Measurements from ENCODE around the gene WDR55. TPM values are rescaled to one million over a fixed set of nuclear protein-coding genes. Genes with fewer than 3 reads are reported as not detected.

The WDR55 gene
- total and polyA plus RNA-seq, 10 of the 15 experiments (the other 5 are each of a cell fraction or from before 2014, with no cell fraction given): 3.4 to 27.8 (median 20.3) TPM

GRCh38 chr5:140710899-140711552 is 46.3 kb downstream of the WDR55 start:
- Histone ChIP-seq H3K4me2 (ENCODE audit: control insufficient read depth, insufficient read depth) (peak overlapping the region; percentile 68), H2AFZ (ENCODE audit: control insufficient read depth, low read depth, low read length) (peak overlapping the region; percentile 79), H3K9ac (ENCODE audit: control insufficient read depth, insufficient read depth, low read length) (peak overlapping the region; percentile 71), H3K4me3 (peak overlapping the region; percentile 66), H3K79me2 (ENCODE audit: control insufficient read depth, insufficient read depth, low read length) (no peaks in the 10 kb centered on the region), H3K27me3 (replicated peaks in 1 of 2; ENCODE audit: control insufficient read depth in 2 of 2, insufficient read depth in 2 of 2, low read length in 1 of 2) (no peaks in the 10 kb centered on the region), H3K27ac (ENCODE audit: control insufficient read depth, insufficient read depth) (peak overlapping the region; percentile 67), H3K4me1 (ENCODE audit: control insufficient read depth, insufficient read depth, low read length) (no peaks in the 10 kb centered on the region), H3K9me3 (replicated peaks; ENCODE audit: control insufficient read depth, insufficient read depth, low read length) (no peaks in the 10 kb centered on the region), H4K20me1 (ENCODE audit: control insufficient read depth, insufficient read depth) (no peaks in the 10 kb centered on the region), H3K36me3 (ENCODE audit: control insufficient read depth in 2 of 2, insufficient read depth in 2 of 2, low read length in 1 of 2) (peaks cover 3% of the 10 kb centered on the region in 2 experiments)
- intact Hi-C loops (cut with micrococcal nuclease; ENCODE audit: unreplicated experiment) (loop anchor here (1.0 to 10.0 kb wide), 4 partner anchors 20 to 904 kb away; partner anchors contain the start of genes APBB3, DIAPH1, HARS1 and HARS2), in situ Hi-C loops (cut with MboI) (no loop called here)
- DNase-seq (ENCODE audit: low read depth, low spot score) (peak; percentile 99), FAIRE-seq (peak; percentile 98), ATAC-seq (peak; percentile 93)
- POLR2A ChIA-PET: interaction anchor here (1.0 to 2.1 kb wide), 8 partner anchors 9 to 310 kb away, joined by 3 to 8 read pairs (median 6); partner anchors contain the start of genes ANKHD1, HARS1, HARS2 and IK
- CTCF ChIA-PET: interaction anchor here (0.5 to 3.4 kb wide), 17 partner anchors 10 to 532 kb away, joined by 3 to 33 read pairs (median 4); partner anchors contain the start of genes HARS1, HARS2, HBEGF and IK
- 2% methylated on average over 27 of the region's 27 CpGs for WGBS (ENCODE audit: insufficient coverage, insufficient replicate concordance, low lambda C conversion rate, missing lambda C conversion rate)
- BruUV-seq (replicated peaks): no TSS peak
- RAD21 ChIA-PET (ENCODE audit: unreplicated experiment): interaction anchor here (0.6 to 2.6 kb wide), 15 partner anchors 8 to 467 kb away, joined by 3 to 18 read pairs (median 3); partner anchors contain the start of genes CD14, HARS1, HARS2 and IK
- SMC1A ChIA-PET (ENCODE audit: uncharacterized antibody, unreplicated experiment): interaction anchor here (0.6 to 2.9 kb wide), 21 partner anchors 8 to 534 kb away, joined by 3 to 16 read pairs (median 4); partner anchors contain the start of genes ANKHD1, HARS1, HARS2 and IK
- TF ChIP-seq JUNB (IDR thresholded peaks at IDR 0.05) (peak; percentile 100), MEF2B (IDR thresholded peaks at IDR 0.05; ENCODE audit: partially characterized antibody, poor library complexity, severe bottlenecking) (no peak), SIN3A (IDR thresholded peaks at IDR 0.05; ENCODE audit: low read depth, low read length) (peak; percentile 84), HDAC6 (IDR thresholded peaks at IDR 0.05; ENCODE audit: unreplicated experiment) (peak; percentile 8), ZNF207 (IDR thresholded peaks at IDR 0.05; ENCODE audit: borderline replicate concordance) (peak; percentile 95; the same call in 1 of the 2 replicates), DPF2 (IDR thresholded peaks at IDR 0.05) (peak; percentile 96), BACH1 (IDR thresholded peaks at IDR 0.05; ENCODE audit: borderline replicate concordance) (peak; percentile 100), EED (IDR thresholded peaks at IDR 0.05; ENCODE audit: low read depth) (0 out of 2 replicates have a peak, but pooled peaks have one; percentile 45), FOXM1 (IDR thresholded peaks at IDR 0.05; ENCODE audit: low read depth, low read length) (no peak), CEBPZ (IDR thresholded peaks at IDR 0.05; ENCODE audit: low read depth, low read length) (no peak), SREBF2 (IDR thresholded peaks at IDR 0.05; ENCODE audit: low read length) (peak; percentile 100), MTA3 (IDR thresholded peaks at IDR 0.05; ENCODE audit: borderline replicate concordance, low read length) (peak; percentile 79; the same call in 1 of the 2 replicates), CEBPB (IDR thresholded peaks at IDR 0.05; ENCODE audit: borderline replicate concordance in 1 of 2, low read depth in 2 of 2, low read length in 2 of 2) (no peak), ETV6 (conservative IDR thresholded peaks at IDR 0.05 in 1 of 2, IDR thresholded peaks at IDR 0.05 in 1 of 2; ENCODE audit: borderline replicate concordance in 1 of 2, low read depth in 1 of 2) (peak in 1 of 2 experiments; percentile 60; a peak in 1 of 4 replicates), WRNIP1 (IDR thresholded peaks at IDR 0.05; ENCODE audit: borderline replicate concordance, low read depth, low read length) (peak; percentile 92; the same call in 1 of the 2 replicates), GABPA (IDR thresholded peaks at IDR 0.05; ENCODE audit: low read depth) (peak; percentile 82), KDM1A (IDR thresholded peaks at IDR 0.05; ENCODE audit: borderline replicate concordance) (no peak)

Data from GM12878 (cell line).